GM18526 (cell line): ENCODE results near the gene TBC1D22A.

Experiments used
- POLR2A ChIP-seq: IDR thresholded peaks from 3 replicates; pipeline ENCODE4 v1.6.1; 2011; ENCODE audit not compliant: insufficient read length; ENCODE audit errors: extremely low read depth

The TBC1D22A gene

GRCh38 chr22:46803031-46803880 is 40.8 kb downstream of the TBC1D22A start:
- TF ChIP-seq POLR2A, result no peak

GRCh38 chr22:46803936-46804335 is 41.5 kb downstream of the TBC1D22A start:
- TF ChIP-seq POLR2A, result no peak

GRCh38 chr22:46806794-46807193 is 44.3 kb downstream of the TBC1D22A start:
- TF ChIP-seq POLR2A, result no peak

GRCh38 chr22:46807458-46807857 is 45.0 kb downstream of the TBC1D22A start:
- no peak for TF ChIP-seq POLR2A

GRCh38 chr22:46809153-46809885 is 46.9 kb downstream of the TBC1D22A start:
- TF ChIP-seq POLR2A, result no peak

GRCh38 chr22:46810856-46811786 is 48.7 kb downstream of the TBC1D22A start:
- TF ChIP-seq POLR2A, result no peak

GRCh38 chr22:46812034-46812605 is 49.7 kb downstream of the TBC1D22A start:
- no peak for TF ChIP-seq POLR2A

GRCh38 chr22:46812788-46813187 is 50.3 kb downstream of the TBC1D22A start:
- TF ChIP-seq POLR2A, result no peak

GRCh38 chr22:46813816-46814597 is 51.6 kb downstream of the TBC1D22A start:
- no peak for TF ChIP-seq POLR2A

GRCh38 chr22:46815132-46815531 is 52.7 kb downstream of the TBC1D22A start:
- TF ChIP-seq POLR2A, result no peak

- TF ChIP-seq POLR2A, result no peak
Observed at GRCh38 chr22:46815559-46815895, 53.1 kb downstream of the TBC1D22A start.

- no peak for TF ChIP-seq POLR2A
Observed at GRCh38 chr22:46815896-46816731, 53.7 kb downstream of the TBC1D22A start.

- no peak for TF ChIP-seq POLR2A
Observed at GRCh38 chr22:46823248-46823647, 60.8 kb downstream of the TBC1D22A start.

- TF ChIP-seq POLR2A, result no peak
Observed at GRCh38 chr22:46823654-46824053, 61.2 kb downstream of the TBC1D22A start.
